Measurements from ENCODE around the gene FGF5. TPM values are rescaled to one million over a fixed set of nuclear protein-coding genes. Genes with fewer than 3 reads are reported as not detected.

Gene FGF5
- total and polyA plus RNA-seq, 2 experiments from 2014 or later, result 15.5 to 59.9 TPM

DNA sequence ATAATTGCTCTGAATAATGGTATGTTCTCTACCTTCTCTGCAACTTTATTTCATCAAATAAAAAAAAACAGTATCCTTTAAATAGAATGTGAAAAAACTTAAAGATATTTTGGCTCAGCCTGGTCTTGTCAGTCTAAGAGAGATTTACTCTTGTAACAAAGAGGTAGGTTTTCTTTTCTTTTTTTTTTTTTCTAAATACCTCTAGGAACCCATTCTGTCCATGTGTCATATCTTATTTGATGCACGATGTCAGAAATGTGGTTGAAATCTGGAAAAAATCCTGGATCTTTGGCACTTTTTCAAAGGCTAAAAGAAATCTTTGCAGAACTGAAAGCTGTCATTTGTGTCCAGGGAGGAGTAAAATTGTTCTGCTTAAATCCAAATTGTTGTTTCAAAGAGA is 17.3 kb upstream of the FGF5 start:
- 11 to 20% methylated on average over 1 of the region's 1 CpG for WGBS, 2 experiments (ENCODE audit: low coverage in 1 of 2, low lambda C conversion rate in 2 of 2, missing lambda C conversion rate in 2 of 2)
- Histone ChIP-seq H2AFZ (no peak overlapping the region), H3K79me2 (ENCODE audit: insufficient read depth) (no peaks in the 10 kb centered on the region), H3K4me3 (no peak overlapping the region), H3K27me3 (replicated peaks; ENCODE audit: insufficient read depth) (no peaks in the 10 kb centered on the region), H3K27ac (no peak overlapping the region), H4K20me1 (ENCODE audit: insufficient read depth) (no peaks in the 10 kb centered on the region), H3K4me1 (ENCODE audit: insufficient read depth) (peaks cover 7% of the 10 kb centered on the region), H3K36me3 (ENCODE audit: low read depth) (no peaks in the 10 kb centered on the region), H3F3A (ENCODE audit: insufficient read depth) (no peaks in the 10 kb centered on the region), H3K9me2 (ENCODE audit: insufficient read depth) (0 out of 2 replicates have a peak, but pooled peaks cover 4% of the 10 kb centered on the region), H3K9me3 (ENCODE audit: low read depth) (no peaks in the 10 kb centered on the region), H3K4me2 (ENCODE audit: unreplicated experiment) (no peak overlapping the region), H3K9ac (no peak overlapping the region)
- in situ Hi-C loops (cut with MboI), result no loop called here
- no peak for TF ChIP-seq EZH2 (IDR thresholded peaks at IDR 0.05; ENCODE audit: insufficient read depth, poor library complexity, severe bottlenecking)
- TF ChIP-seq EZH2phosphoT487 (IDR thresholded peaks at IDR 0.05; ENCODE audit: insufficient read depth, low read depth), result no peak
- no peak for DNase-seq

DNA sequence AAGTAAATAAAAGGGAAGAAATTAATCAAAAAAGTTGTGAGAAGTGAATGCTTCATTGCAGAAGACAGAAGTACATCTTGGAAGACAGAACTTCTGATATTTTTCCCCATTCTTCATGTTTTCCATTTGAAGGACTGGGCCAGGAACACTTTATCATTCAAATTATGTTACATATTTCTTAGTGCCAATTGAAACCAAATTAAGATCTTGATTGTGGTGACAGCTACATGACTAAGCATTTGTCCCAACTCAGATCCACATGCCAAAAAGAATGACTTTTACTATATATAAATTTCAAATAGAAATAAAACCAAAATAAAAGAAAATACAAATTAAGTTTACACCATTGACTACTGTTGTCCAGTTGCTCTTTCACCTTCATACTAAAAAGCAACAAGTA is 14.0 kb upstream of the FGF5 start:
- Histone ChIP-seq H3F3A (ENCODE audit: insufficient read depth) (peaks cover 25% of the 10 kb centered on the region), H3K4me1 (ENCODE audit: insufficient read depth) (peaks cover 30% of the 10 kb centered on the region), H3K4me3 (no peak overlapping the region), H3K36me3 (ENCODE audit: low read depth) (no peaks in the 10 kb centered on the region), H3K9me2 (ENCODE audit: insufficient read depth) (no peaks in the 10 kb centered on the region), H3K79me2 (ENCODE audit: insufficient read depth) (no peaks in the 10 kb centered on the region), H3K27ac (no peak overlapping the region), H4K20me1 (ENCODE audit: insufficient read depth) (no peaks in the 10 kb centered on the region), H2AFZ (no peak overlapping the region), H3K4me2 (ENCODE audit: unreplicated experiment) (no peak overlapping the region), H3K27me3 (replicated peaks; ENCODE audit: insufficient read depth) (no peaks in the 10 kb centered on the region), H3K9me3 (ENCODE audit: low read depth) (no peaks in the 10 kb centered on the region), H3K9ac (no peak overlapping the region)
- DNase-seq, result no peak
- in situ Hi-C loops (cut with MboI), result no loop called here
- TF ChIP-seq EZH2 (IDR thresholded peaks at IDR 0.05; ENCODE audit: insufficient read depth, poor library complexity, severe bottlenecking) (no peak), EZH2phosphoT487 (IDR thresholded peaks at IDR 0.05; ENCODE audit: insufficient read depth, low read depth) (no peak)

DNA sequence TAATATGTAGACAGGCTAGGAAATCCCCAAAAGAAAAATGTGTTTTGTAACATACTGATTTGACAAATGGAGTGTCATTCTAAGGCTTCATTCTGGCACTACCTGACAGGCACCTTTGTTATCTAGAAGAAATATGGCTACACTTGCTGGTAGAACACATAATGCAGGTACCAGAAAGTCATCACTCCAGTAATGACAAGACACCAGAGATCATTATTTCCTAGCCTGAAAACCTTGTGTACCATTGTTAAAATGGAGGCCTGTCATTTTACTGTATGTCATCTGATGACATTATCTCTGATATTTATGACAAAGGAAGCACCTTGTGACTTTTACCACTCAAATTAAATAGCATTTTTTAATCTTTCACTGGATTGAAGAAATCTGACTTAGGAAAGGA is 13.5 kb upstream of the FGF5 start:
- Histone ChIP-seq H3K9ac (no peak overlapping the region), H3K36me3 (ENCODE audit: low read depth) (no peaks in the 10 kb centered on the region), H3K27me3 (replicated peaks; ENCODE audit: insufficient read depth) (no peaks in the 10 kb centered on the region), H3K79me2 (ENCODE audit: insufficient read depth) (no peaks in the 10 kb centered on the region), H3K27ac (no peak overlapping the region), H3K9me3 (ENCODE audit: low read depth) (no peaks in the 10 kb centered on the region), H4K20me1 (ENCODE audit: insufficient read depth) (no peaks in the 10 kb centered on the region), H2AFZ (no peak overlapping the region), H3K9me2 (ENCODE audit: insufficient read depth) (no peaks in the 10 kb centered on the region), H3K4me3 (no peak overlapping the region), H3F3A (ENCODE audit: insufficient read depth) (peaks cover 25% of the 10 kb centered on the region), H3K4me1 (ENCODE audit: insufficient read depth) (peaks cover 30% of the 10 kb centered on the region), H3K4me2 (ENCODE audit: unreplicated experiment) (no peak overlapping the region)
- DNase-seq, result no peak
- in situ Hi-C loops (cut with MboI), result no loop called here
- no peak for TF ChIP-seq EZH2phosphoT487 (IDR thresholded peaks at IDR 0.05; ENCODE audit: insufficient read depth, low read depth)
- no peak for TF ChIP-seq EZH2 (IDR thresholded peaks at IDR 0.05; ENCODE audit: insufficient read depth, poor library complexity, severe bottlenecking)

DNA sequence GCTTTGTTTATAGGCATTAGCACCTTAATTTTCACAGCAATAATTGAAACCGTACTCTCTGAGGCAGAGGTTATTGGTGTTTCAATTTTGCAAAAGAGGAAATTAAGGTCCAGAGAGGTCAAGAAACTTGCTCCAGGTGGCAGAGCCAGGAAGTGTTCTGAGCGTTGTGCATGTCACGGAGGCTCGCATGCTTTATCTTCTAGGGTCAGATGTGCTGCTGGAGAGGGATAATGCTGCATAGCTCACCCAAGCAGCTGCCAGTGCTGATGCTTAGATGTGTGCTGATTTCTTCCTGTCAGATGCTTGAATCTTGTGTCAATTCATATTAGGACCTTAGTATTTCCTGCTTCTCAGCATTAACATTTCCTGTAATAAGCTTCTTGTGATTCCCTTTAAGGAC is 13.0 kb upstream of the FGF5 start:
- no peaks in the 10 kb centered on the region for H3K79me2 ChIP-seq (ENCODE audit: insufficient read depth)
- DNase-seq, result no peak
- no peaks in the 10 kb centered on the region for H3K9me2 ChIP-seq (ENCODE audit: insufficient read depth)
- H3F3A ChIP-seq (ENCODE audit: insufficient read depth), result peaks cover 25% of the 10 kb centered on the region
- no peaks in the 10 kb centered on the region for H3K9me3 ChIP-seq (ENCODE audit: low read depth)
- H3K27me3 ChIP-seq (replicated peaks; ENCODE audit: insufficient read depth), result no peaks in the 10 kb centered on the region
- H3K27ac ChIP-seq, result no peak overlapping the region
- no peak overlapping the region for H3K4me2 ChIP-seq (ENCODE audit: unreplicated experiment)
- H2AFZ ChIP-seq, result no peak overlapping the region
- WGBS, 2 experiments (ENCODE audit: low coverage in 1 of 2, low lambda C conversion rate in 2 of 2, missing lambda C conversion rate in 2 of 2), result 98 to 99% methylated on average over 4 of the region's 4 CpGs
- H4K20me1 ChIP-seq (ENCODE audit: insufficient read depth), result no peaks in the 10 kb centered on the region
- no peak overlapping the region for H3K9ac ChIP-seq
- TF ChIP-seq EZH2 (IDR thresholded peaks at IDR 0.05; ENCODE audit: insufficient read depth, poor library complexity, severe bottlenecking), result no peak
- TF ChIP-seq EZH2phosphoT487 (IDR thresholded peaks at IDR 0.05; ENCODE audit: insufficient read depth, low read depth), result no peak
- H3K36me3 ChIP-seq (ENCODE audit: low read depth), result no peaks in the 10 kb centered on the region
- H3K4me3 ChIP-seq, result no peak overlapping the region
- in situ Hi-C loops (cut with MboI), result no loop called here
- peaks cover 30% of the 10 kb centered on the region for H3K4me1 ChIP-seq (ENCODE audit: insufficient read depth)

DNA sequence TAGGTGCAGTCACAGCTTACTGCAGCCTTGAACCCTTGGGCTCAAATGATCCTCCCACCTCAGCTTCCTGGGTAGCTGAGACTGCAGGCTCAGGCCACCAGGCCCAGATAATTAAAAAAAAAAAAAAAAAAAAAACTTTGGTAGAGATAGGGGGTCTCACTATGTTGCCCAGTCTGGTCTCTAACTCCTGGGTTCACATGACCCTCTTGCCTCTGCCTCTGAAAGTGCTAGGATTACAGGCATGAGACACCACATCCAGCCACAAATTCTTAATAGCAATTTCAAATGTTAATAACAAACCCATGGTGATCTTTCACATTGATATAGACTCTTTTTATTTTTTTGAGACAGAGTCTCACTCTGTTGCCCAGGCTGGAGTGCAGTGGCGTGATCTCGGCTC is 12.3 kb upstream of the FGF5 start:
- Histone ChIP-seq H3K9me2 (ENCODE audit: insufficient read depth) (no peaks in the 10 kb centered on the region), H3K27ac (no peak overlapping the region), H3K9ac (no peak overlapping the region), H4K20me1 (ENCODE audit: insufficient read depth) (no peaks in the 10 kb centered on the region), H3K79me2 (ENCODE audit: insufficient read depth) (no peaks in the 10 kb centered on the region), H3K4me1 (ENCODE audit: insufficient read depth) (peaks cover 30% of the 10 kb centered on the region), H3K4me2 (ENCODE audit: unreplicated experiment) (no peak overlapping the region), H3K9me3 (ENCODE audit: low read depth) (no peaks in the 10 kb centered on the region), H2AFZ (no peak overlapping the region), H3K36me3 (ENCODE audit: low read depth) (no peaks in the 10 kb centered on the region), H3K27me3 (replicated peaks; ENCODE audit: insufficient read depth) (no peaks in the 10 kb centered on the region), H3K4me3 (no peak overlapping the region), H3F3A (ENCODE audit: insufficient read depth) (peaks cover 25% of the 10 kb centered on the region)
- TF ChIP-seq EZH2 (IDR thresholded peaks at IDR 0.05; ENCODE audit: insufficient read depth, poor library complexity, severe bottlenecking), result no peak
- TF ChIP-seq EZH2phosphoT487 (IDR thresholded peaks at IDR 0.05; ENCODE audit: insufficient read depth, low read depth), result no peak
- DNase-seq, result no peak
- in situ Hi-C loops (cut with MboI), result no loop called here
- WGBS, 2 experiments (ENCODE audit: low coverage in 1 of 2, low lambda C conversion rate in 2 of 2, missing lambda C conversion rate in 2 of 2), result 97 to 98% methylated on average over 2 of the region's 2 CpGs
